Activated naive CD8-positive, alpha-beta T cell treated with anti-CD3 and anti-CD28 coated beads, Interleukin-2, amount 50 U/mL, for 24 hours (primary cell): ENCODE measurements around the gene NHSL1.
"Not testable (repeated sequence)": the region's sequence is repeated elsewhere in the genome, so short reads cannot be mapped to it uniquely, and the experiment has no call there.

Experiments used
- ATAC-seq: fragments of 150-1000 bp; cut with Tn5 transposase; one replicate; pipeline ENCODE4 v1.10.0; 2021
- DNase-seq: peaks from one replicate; pipeline ENCODE4 v3.0.0; 2021
- H3K27ac Mint-ChIP-seq: one replicate; pipeline ENCODE4 v1.8.0; 2021; ENCODE audit warnings: mild to moderate bottlenecking, mixed read lengths
- H3K27me3 Mint-ChIP-seq: one replicate; pipeline ENCODE4 v1.8.0; 2021; ENCODE audit warnings: mixed read lengths
- H3K36me3 Mint-ChIP-seq: one replicate; pipeline ENCODE4 v1.8.0; 2021; ENCODE audit warnings: low read depth, mixed read lengths
- H3K4me1 Mint-ChIP-seq: one replicate; pipeline ENCODE4 v1.8.0; 2021; ENCODE audit warnings: mixed read lengths
- H3K4me3 Mint-ChIP-seq: one replicate; pipeline ENCODE4 v1.8.0; 2021; ENCODE audit warnings: mild to moderate bottlenecking, moderate library complexity, mixed read lengths
- H3K9me3 Mint-ChIP-seq: one replicate; pipeline ENCODE4 v1.8.0; 2021; ENCODE audit warnings: mixed read lengths

NHSL1 gene

DNA sequence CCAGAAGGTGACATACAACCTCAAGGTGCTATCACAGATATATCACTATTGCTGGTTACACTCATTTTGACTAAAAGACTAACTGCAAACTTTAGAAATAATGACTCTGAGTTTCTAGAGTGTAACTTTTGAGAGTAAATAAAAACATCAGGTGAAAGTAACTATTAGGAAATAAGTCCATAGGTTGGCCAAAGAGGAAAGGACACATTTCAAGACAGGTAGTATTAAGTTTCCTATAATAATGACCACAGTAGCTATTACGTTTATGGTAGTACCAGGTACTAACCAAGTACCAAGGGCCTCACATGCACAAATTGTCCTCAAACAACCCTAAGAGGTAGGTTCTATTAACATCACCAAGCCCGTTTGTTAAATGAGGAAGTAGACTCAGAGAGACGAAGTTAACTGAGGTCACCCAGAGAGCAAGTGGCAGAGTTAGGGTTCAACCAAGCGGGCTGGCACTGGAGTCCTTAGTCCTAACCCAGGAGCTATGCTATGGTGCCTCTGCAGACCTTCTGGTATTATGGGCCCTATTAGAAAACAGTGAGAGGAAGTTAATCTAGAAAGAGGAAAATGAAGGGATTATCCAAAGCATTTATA is 58.4 kb downstream of the NHSL1 start:
- ATAC-seq: no peak

DNA sequence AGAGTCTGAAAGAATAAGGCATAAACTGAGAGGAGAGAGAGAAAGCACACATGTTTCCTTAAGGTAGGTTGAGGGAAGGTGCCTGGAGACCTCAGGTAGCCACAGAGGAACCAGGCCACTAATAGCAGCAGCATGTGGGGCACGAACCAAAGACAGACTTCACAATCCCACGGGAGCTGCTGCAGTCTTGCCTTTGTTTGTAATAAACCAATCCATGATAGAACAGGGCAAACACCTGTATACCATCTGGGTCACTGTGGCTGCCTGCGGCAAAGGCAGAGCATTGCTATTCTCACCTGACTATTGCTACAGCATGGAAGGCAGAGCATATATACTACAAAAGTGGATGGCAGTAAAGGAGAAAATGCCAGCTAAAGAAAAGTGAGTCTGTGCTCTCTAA is 59.0 kb downstream of the NHSL1 start:
- ATAC-seq: no peak
- Mint-ChIP-seq H3K9me3 (no peaks in the 10 kb centered on the region), H3K4me1 (no peaks in the 10 kb centered on the region)

More for the DNA sequence above, 58.4 kb downstream of the NHSL1 start:
- Mint-ChIP-seq H3K4me1 (no peaks in the 10 kb centered on the region), H3K9me3 (no peaks in the 10 kb centered on the region), H3K4me3 (no peak overlapping the region), H3K27ac (no peak overlapping the region), H3K27me3 (no peaks in the 10 kb centered on the region), H3K36me3 (no peaks in the 10 kb centered on the region)
- no peak for DNase-seq

DNA sequence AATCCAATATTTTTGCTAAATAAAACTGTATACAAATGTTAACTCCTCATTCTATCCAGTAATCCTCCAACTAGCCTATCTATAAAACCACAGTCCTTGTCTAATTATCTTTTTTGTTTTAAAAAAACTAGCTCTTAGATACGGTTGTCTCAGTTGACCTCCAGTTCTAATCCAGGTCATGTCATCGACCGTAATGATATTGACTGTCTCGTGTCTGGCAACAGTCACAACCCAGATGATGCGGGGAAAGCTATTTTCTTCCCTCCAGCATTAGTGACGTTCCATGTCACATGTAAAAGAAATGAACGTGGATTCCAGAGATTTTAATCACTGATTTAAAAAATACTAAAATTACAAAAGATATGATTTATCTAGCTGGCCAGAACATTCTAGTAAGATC is 59.7 kb downstream of the NHSL1 start:
- Mint-ChIP-seq H3K27me3 (no peaks in the 10 kb centered on the region), H3K36me3 (no peaks in the 10 kb centered on the region), H3K27ac (no peak overlapping the region), H3K4me1 (no peaks in the 10 kb centered on the region), H3K9me3 (no peaks in the 10 kb centered on the region), H3K4me3 (no peak overlapping the region)
- no peak for ATAC-seq
- no peak for DNase-seq

More for the DNA sequence above, 59.0 kb downstream of the NHSL1 start:
- no peak for DNase-seq
- no peak overlapping the region for H3K4me3 Mint-ChIP-seq
- no peaks in the 10 kb centered on the region for H3K27me3 Mint-ChIP-seq
- no peak overlapping the region for H3K27ac Mint-ChIP-seq
- no peaks in the 10 kb centered on the region for H3K36me3 Mint-ChIP-seq

DNA sequence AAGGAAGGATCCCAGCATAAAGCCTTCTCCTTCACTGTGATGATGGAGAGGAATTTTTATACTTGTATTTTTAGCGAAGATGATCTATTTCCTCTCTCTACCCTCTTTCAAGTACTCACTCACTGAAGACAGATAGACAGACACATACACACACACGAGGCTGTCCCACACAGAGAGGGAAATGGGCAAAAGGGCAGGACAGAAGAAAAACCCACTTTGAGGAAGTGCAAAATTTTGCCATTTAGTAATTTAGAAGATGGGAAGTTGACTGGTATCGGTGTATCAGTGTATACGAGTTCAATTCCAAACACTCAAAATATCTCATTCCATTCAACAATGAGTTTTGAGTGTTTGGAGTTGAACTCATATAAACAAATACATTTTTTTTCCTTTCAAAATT is 64.4 kb downstream of the NHSL1 start:
- no peak for ATAC-seq
- Mint-ChIP-seq H3K27ac (no peak overlapping the region), H3K36me3 (no peaks in the 10 kb centered on the region), H3K9me3 (no peaks in the 10 kb centered on the region), H3K4me1 (no peaks in the 10 kb centered on the region), H3K27me3 (no peaks in the 10 kb centered on the region), H3K4me3 (no peak overlapping the region)
- DNase-seq: no peak

DNA sequence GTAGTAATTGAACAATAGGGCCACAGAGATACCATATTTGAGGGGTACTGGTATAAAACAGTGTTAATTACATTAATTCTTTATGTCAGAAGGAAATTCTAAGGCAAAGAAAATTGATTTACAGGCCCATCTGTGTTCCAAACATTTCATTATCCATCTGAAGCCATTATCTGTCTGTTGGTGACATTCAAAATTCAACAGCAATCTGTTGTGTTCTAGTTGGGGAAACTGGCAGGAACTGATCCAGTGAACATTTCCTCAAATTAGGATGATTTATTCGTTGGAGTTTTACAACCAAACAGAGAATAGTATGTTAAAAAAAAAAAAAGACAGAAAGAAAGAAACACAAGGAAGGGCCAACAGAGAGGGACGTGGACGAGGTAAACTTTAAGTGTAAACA is 65.2 kb downstream of the NHSL1 start:
- DNase-seq (no peak), ATAC-seq (no peak)
- no peaks in the 10 kb centered on the region for H3K4me1 Mint-ChIP-seq
- H3K27ac Mint-ChIP-seq: no peak overlapping the region
- H3K9me3 Mint-ChIP-seq: no peaks in the 10 kb centered on the region
- no peaks in the 10 kb centered on the region for H3K36me3 Mint-ChIP-seq
- H3K27me3 Mint-ChIP-seq: no peaks in the 10 kb centered on the region
- no peak overlapping the region for H3K4me3 Mint-ChIP-seq

DNA sequence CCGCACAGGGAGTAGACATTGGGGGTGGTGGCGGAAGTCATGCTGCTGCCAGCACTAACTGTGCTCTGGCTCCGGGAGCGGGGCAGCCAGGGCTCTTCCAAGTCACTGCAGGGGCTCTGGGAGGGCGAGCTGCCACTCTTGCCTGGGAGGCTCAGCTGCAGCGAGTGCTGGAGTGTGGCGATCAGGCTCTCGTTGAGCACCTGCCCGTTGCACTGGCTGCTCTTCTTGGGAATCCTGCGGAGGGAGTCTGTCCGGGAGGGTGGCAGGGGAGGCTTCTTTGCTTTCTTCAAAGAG is 67.3 kb downstream of the NHSL1 start:
- Mint-ChIP-seq H3K9me3 (no peaks in the 10 kb centered on the region), H3K4me1 (no peaks in the 10 kb centered on the region), H3K36me3 (no peaks in the 10 kb centered on the region), H3K27me3 (no peaks in the 10 kb centered on the region), H3K4me3 (no peak overlapping the region), H3K27ac (no peak overlapping the region)
- DNase-seq: no peak
- no peak for ATAC-seq

DNA sequence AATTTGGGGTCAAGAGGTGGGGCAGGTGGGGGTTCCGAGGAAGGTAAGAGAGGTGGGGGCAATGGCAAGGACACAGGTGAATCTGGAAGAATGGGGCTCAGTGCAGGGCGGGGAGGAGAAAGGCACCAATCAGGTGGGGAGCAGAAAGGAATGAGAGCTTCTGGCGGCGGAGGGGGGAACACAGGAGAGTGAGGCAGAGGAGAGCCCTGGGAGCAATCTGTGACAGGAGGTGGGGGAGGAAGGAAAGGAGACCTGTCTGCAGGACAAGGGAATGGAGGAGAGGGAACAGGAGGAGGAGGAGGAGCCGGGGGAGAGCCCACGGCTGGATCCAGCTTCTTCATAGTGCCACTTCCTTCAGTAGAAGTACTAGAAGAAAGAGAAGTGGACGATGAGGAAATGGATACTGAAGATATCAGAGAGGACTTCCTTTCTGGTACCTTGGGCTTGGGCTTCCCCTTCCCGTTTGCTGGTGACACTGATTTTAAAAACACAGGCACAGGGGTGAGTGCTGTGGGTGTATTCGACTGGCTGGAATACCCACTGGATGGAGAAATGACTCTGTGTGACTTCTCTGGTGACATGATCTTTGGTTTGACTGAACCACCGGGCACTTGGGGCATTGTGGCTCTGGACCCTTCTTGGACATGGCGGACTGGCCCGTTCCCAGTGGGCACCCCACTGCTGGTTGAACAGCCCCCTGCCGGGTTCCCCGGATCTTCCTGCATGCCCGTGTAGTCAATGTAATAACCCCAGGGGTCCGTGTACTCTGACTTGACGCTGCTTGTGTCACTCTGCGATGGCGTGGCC is 67.8 kb downstream of the NHSL1 start:
- H3K9me3 Mint-ChIP-seq: no peaks in the 10 kb centered on the region
- no peaks in the 10 kb centered on the region for H3K36me3 Mint-ChIP-seq
- H3K4me1 Mint-ChIP-seq: no peaks in the 10 kb centered on the region
- H3K27me3 Mint-ChIP-seq: no peaks in the 10 kb centered on the region
- no peak for ATAC-seq
- no peak for DNase-seq
- no peak overlapping the region for H3K4me3 Mint-ChIP-seq
- H3K27ac Mint-ChIP-seq: no peak overlapping the region

DNA sequence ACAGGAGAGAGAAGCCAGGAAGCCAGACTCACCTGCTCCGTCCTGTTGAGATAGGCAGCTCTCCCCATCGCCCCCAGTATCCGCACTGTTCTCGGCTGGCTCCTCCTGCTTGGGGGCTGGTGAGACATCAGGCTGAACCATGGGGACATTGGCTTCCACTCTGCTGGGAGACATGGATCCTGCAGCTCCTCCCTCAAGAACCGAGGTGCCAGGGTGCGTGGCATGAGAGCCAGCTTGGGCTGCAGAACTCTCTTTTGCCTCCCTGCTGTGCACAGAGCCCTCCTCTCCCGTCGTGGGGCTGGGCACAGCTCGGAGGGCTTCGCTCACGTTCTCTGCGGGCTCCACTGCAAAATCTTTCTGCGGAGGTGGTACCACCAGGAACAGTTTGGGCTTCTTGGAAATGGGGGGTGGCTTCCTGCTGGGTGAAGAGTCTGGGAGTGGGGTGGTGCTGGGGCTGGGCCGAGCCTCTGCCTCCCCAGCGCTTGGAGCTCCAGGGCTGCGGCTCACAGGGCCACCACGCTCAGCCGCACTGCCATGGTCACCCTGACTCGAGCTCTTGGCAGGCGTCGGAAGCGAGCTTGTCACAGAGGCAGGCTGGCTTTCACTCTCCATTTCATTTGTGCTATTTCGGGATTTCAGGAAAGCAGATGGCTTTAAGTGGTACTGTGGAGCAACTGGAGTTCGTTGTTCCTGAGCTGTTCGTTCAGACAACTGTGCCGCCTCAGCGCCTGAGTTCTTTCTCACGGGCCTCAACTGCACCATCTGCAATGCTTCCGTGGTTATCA is 68.7 kb downstream of the NHSL1 start:
- Mint-ChIP-seq H3K4me3 (no peak overlapping the region), H3K4me1 (no peaks in the 10 kb centered on the region), H3K36me3 (no peaks in the 10 kb centered on the region), H3K27ac (no peak overlapping the region), H3K27me3 (no peaks in the 10 kb centered on the region), H3K9me3 (no peaks in the 10 kb centered on the region)
- no peak for DNase-seq
- ATAC-seq: no peak

DNA sequence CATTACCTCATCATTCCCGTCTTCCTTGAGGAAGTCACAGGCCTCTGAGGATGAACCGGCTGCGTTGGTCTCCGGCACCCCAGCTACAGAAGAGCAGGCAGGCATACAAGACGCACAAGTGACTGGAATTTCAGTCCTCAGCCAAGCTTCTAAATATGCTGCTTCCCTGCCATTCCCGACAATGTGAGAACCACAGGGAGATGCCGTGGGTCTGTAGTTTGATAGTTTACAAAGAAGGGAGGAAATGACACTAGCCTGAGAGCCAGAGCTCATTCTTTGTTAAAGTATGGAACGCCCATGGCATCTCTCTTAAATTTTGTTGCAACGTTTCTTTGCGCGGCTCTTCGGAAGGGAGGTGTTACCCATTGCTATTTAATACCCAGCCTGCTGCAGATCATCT is 69.5 kb downstream of the NHSL1 start:
- ATAC-seq (no peak), DNase-seq (no peak)
- no peaks in the 10 kb centered on the region for H3K36me3 Mint-ChIP-seq
- no peaks in the 10 kb centered on the region for H3K4me1 Mint-ChIP-seq
- no peak overlapping the region for H3K4me3 Mint-ChIP-seq
- H3K9me3 Mint-ChIP-seq: no peaks in the 10 kb centered on the region
- H3K27ac Mint-ChIP-seq: no peak overlapping the region
- H3K27me3 Mint-ChIP-seq: peaks cover 2% of the 10 kb centered on the region

DNA sequence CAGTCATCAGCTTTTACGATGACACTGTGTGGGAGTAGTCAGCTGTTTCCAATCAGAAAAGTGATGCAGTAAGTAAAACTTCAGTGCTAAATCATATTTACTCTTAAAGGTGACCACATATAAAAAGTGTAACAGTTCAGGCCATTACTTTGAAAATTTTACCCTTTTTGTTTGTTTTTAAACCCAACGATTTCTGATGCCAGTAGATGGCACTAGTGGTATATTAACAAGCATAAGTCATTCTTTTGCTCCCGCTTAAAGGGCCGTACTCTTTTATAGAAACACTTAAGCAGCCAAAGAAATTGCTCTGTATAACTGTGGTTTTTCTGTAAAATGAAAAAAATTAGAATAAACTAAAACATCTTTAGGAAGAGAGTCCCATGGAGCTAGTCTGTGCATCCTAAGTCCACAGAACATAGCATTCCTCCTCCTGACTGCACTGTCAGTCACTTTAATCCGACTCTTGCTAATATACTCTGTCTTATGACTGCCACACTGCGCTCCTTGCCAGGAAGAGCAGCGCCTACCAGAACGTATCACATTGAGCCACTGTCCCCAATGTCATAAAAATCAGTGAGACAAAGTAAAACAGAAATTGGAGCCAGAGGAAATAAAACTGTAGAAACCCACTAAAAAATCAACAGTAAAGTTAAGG is 70.2 kb downstream of the NHSL1 start:
- H3K27me3 Mint-ChIP-seq: peaks cover 2% of the 10 kb centered on the region
- no peaks in the 10 kb centered on the region for H3K36me3 Mint-ChIP-seq
- no peaks in the 10 kb centered on the region for H3K4me1 Mint-ChIP-seq
- DNase-seq: no peak
- H3K9me3 Mint-ChIP-seq: no peaks in the 10 kb centered on the region
- ATAC-seq: no peak
- H3K4me3 Mint-ChIP-seq: no peak overlapping the region
- H3K27ac Mint-ChIP-seq: no peak overlapping the region

DNA sequence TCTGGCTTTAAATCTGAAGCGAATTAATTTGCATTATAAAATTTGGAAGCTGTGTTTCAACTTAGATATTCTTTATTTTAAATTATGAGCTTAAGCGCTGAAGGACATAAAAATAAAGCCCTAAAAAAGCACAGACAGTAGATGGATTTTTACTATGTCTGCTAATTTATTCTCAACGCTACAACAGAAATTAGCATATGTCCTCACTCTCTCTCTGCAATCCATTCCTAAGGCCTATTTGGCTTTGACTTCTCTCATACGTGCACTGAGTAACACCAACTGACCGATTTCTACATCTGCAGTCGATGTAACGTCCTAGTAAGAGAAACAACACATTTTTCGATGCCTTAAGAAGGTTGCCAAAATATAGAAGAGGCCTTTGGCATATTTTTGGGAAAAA is 71.6 kb downstream of the NHSL1 start:
- H3K36me3 Mint-ChIP-seq: no peaks in the 10 kb centered on the region
- DNase-seq (no peak), ATAC-seq (no peak)
- H3K4me1 Mint-ChIP-seq: peaks cover 5% of the 10 kb centered on the region
- H3K27ac Mint-ChIP-seq: no peak overlapping the region
- H3K27me3 Mint-ChIP-seq: peaks cover 2% of the 10 kb centered on the region
- no peaks in the 10 kb centered on the region for H3K9me3 Mint-ChIP-seq
- no peak overlapping the region for H3K4me3 Mint-ChIP-seq

DNA sequence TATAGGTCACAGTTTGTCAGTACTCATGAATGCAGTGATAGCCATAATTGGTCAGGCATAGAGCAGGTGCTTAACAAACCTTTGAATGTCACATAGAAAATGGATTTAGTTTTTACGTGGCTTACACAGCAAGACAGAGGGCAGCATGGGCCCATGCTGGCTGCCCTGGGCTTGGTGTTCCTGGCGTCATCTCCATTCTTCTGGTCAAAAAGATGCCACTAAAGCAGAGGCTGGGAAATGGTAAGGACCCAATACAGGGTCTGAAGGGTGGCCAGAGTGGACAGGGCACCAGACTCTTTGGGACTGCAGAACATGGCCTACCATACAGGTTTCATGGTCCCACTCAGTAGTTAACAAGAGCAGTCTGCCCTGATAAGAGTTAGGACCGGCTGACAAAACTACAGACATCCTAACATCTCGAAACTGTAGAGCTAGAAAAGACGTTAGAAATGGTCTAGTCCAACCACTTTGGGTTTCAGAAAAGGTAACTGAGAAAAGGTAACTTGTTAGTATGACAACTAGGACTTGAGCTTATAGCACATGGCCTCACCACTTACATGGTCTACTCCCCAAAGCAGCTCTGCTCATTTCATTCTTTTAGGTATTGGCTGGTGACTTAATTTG is 72.7 kb downstream of the NHSL1 start:
- no peak for ATAC-seq
- no peak overlapping the region for H3K27ac Mint-ChIP-seq
- no peak for DNase-seq

DNA sequence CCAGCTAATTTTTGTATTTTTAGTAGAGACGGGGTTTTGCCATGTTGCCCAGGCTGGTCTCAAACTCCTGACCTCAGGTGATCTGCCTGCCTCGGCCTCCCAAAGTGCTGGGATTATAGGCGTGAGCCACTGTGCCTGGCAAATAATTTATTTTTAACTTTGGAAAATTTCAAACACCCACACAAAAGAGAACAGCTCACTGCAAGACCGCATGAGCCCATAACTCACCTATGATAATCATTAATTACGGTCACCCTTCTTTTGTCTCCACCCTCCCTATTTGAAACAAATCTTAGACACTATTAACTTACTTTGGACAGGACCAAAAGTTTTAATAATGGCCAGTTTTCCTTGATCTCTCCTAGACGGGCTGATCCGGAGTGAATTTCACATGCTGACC is 74.0 kb downstream of the NHSL1 start:
- H3K27me3 Mint-ChIP-seq, DNase-seq, H3K9me3 Mint-ChIP-seq, H3K27ac Mint-ChIP-seq, ATAC-seq, H3K36me3 Mint-ChIP-seq, H3K4me3 Mint-ChIP-seq, H3K4me1 Mint-ChIP-seq: not testable (repeated sequence)

More for the DNA sequence above, 72.7 kb downstream of the NHSL1 start:
- H3K36me3 Mint-ChIP-seq: no peaks in the 10 kb centered on the region
- H3K27me3 Mint-ChIP-seq: peaks cover 2% of the 10 kb centered on the region
- H3K4me3 Mint-ChIP-seq: no peak overlapping the region
- H3K4me1 Mint-ChIP-seq: peaks cover 5% of the 10 kb centered on the region
- no peaks in the 10 kb centered on the region for H3K9me3 Mint-ChIP-seq

DNA sequence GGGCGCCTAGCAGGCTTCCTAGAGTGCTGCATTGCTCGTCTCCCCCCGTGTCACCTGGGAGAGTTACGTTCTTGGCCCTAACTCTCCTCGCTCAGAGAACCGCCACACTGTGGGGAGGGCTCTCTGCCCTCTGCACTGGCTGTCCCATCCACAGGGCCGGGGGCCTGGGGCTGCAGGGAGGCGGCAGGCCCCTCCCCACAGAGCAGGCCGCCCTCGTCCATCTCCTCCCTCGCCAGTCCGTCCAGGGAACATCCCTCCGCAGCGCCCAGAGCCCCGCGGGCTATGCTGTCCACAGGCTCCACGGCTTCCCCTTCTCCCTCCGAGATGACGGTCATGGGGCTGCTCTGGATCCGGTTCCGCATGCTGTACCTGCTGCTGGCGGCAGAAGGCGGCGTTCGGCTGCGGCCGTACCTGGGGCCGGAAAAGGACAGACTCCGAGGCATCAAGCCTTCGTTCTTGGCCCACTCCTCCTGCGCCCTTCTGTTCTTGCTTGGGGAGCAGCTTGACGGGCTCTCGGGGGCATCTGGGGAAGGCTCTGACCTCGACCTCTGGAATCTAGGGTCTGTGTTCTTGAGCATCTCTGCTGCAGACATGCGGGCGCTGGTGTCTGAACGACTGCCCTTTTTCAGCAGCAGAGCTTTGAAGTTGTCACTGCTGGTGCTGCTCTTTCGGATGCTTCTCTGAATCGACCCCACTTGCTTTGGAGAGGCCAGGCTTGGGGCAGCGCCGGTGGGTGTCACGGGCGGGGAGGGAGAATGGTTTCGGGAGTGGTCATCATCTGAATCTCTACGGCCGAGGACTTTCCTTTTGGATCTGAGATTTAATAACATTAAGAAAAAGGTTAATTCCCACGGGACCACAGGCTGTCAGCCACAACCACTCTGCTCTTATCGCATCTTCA is 75.0 kb downstream of the NHSL1 start:
- DNase-seq (no peak), ATAC-seq (no peak)
- H3K9me3 Mint-ChIP-seq: no peaks in the 10 kb centered on the region
- H3K4me1 Mint-ChIP-seq: peaks cover 5% of the 10 kb centered on the region
- peaks cover 2% of the 10 kb centered on the region for H3K27me3 Mint-ChIP-seq
- H3K36me3 Mint-ChIP-seq: no peaks in the 10 kb centered on the region
- H3K4me3 Mint-ChIP-seq: no peak overlapping the region
- H3K27ac Mint-ChIP-seq: no peak overlapping the region
